H1 (cell line): ENCODE data around the gene CDC42SE2. TPM values are rescaled to one million over a fixed set of nuclear protein-coding genes. Genes with fewer than 3 reads are reported as not detected.

ENCODE experiments used
- CTCF ChIA-PET: fragments of 300-600 bp; sonication (Branson Sonifier 250); formaldehyde crosslinking; loops from one replicate; lab custom pipeline; 2021; ENCODE audit not compliant: partially characterized antibody; lab: Charles Lee
- POLR2A ChIA-PET: fragments of 300-600 bp; sonication (Branson Sonifier 250); formaldehyde crosslinking; loops from one replicate; lab custom pipeline; 2021; ENCODE audit warnings: inconsistent platforms; ENCODE audit not compliant: partially characterized antibody; lab: Charles Lee
- DNase-seq, 2 experiments: peaks; one replicate each; pipeline versions ENCODE4 v3.0.0 to v3.0.0-alpha.2; 2010 to 2022; ENCODE audit warnings: low spot score in 2 of 2, low read depth in 1 of 2, mixed read lengths in 1 of 2
- FAIRE-seq: peaks from 2 replicates; lab custom pipeline; 2011; peaks lifted over from hg19 to GRCh38; lab: Jason Lieb, UNC
- H2AFZ ChIP-seq: 2 replicates; pipeline ENCODE4 v1.8.1; 2012; ENCODE audit warnings: low read length, inconsistent platforms
- H2AK5ac ChIP-seq: 2 replicates; pipeline ENCODE4 v1.6.1; 2013; ENCODE audit warnings: low read depth, low read length
- H2BK120ac ChIP-seq: replicated peaks from 2 replicates; pipeline ENCODE3; 2013; ENCODE audit warnings: low read depth, low read length, inconsistent platforms
- H2BK12ac ChIP-seq: 2 replicates; pipeline ENCODE4 v1.6.1; 2013; ENCODE audit warnings: low read depth, low read length
- H2BK15ac ChIP-seq: 2 replicates; pipeline ENCODE4 v1.6.1; 2013; ENCODE audit warnings: low read length
- H2BK20ac ChIP-seq: 2 replicates; pipeline ENCODE4 v1.6.1; 2013; ENCODE audit warnings: low read length
- H2BK5ac ChIP-seq: 2 replicates; pipeline ENCODE4 v1.6.1; 2013; ENCODE audit warnings: low read depth, low read length
- H3K14ac ChIP-seq: 2 replicates; pipeline ENCODE4 v1.6.1; 2013; ENCODE audit warnings: inconsistent platforms; ENCODE audit not compliant: insufficient read length
- H3K18ac ChIP-seq: 2 replicates; pipeline ENCODE4 v1.6.1; 2013; ENCODE audit warnings: low read length; ENCODE audit errors: extremely low read depth
- H3K23ac ChIP-seq: 2 replicates; pipeline ENCODE4 v1.6.1; 2013; ENCODE audit warnings: inconsistent platforms; ENCODE audit not compliant: insufficient read length
- H3K23me2 ChIP-seq: 2 replicates; pipeline ENCODE4 v1.6.1; 2013; ENCODE audit warnings: low read depth, low read length
- H3K27ac ChIP-seq: 2 replicates; pipeline ENCODE4 v1.6.1; 2011; ENCODE audit warnings: low read depth, low read length, inconsistent platforms
- H3K27me3 ChIP-seq, 4 experiments: replicated peaks in 1 of 4; 1 replicate in 1 of 4; 2 replicates in 3 of 4; pipeline versions ENCODE4 v1.6.1 to v1.8.1; 2011 to 2013; ENCODE audit warnings: low read length in 3 of 4, mild to moderate bottlenecking in 3 of 4, inconsistent platforms in 2 of 4, mixed read lengths in 2 of 4, moderate library complexity in 1 of 4; ENCODE audit not compliant: control insufficient read depth in 3 of 4, insufficient read depth in 3 of 4; ENCODE audit errors: extremely low read depth in 1 of 4
- H3K36me3 ChIP-seq, 4 experiments: 2 replicates each; pipeline versions ENCODE4 v1.6.1 to v1.8.1; 2011 to 2013; ENCODE audit warnings: mild to moderate bottlenecking in 4 of 4, low read length in 3 of 4, moderate library complexity in 2 of 4, control low read depth in 1 of 4, inconsistent platforms in 1 of 4; ENCODE audit not compliant: insufficient read depth in 4 of 4, control insufficient read depth in 2 of 4
- H3K4ac ChIP-seq: replicated peaks from 2 replicates; pipeline ENCODE3; 2013; ENCODE audit warnings: low read length, low read depth, mixed read lengths, inconsistent platforms; ENCODE audit not compliant: insufficient read length
- H3K4me1 ChIP-seq, 4 experiments: replicated peaks in 1 of 4; 1 replicate in 1 of 4; 2 replicates in 3 of 4; pipeline versions ENCODE4 v1.6.1 to v1.8.1; 2011 to 2013; ENCODE audit warnings: low read length in 3 of 4, inconsistent platforms in 2 of 4, mixed read lengths in 1 of 4; ENCODE audit not compliant: insufficient read depth in 4 of 4, control insufficient read depth in 3 of 4
- H3K4me2 ChIP-seq, 2 experiments: 2 replicates each; pipeline versions ENCODE4 v1.6.1 to v1.8.1; 2011 to 2013; ENCODE audit warnings: low read depth in 2 of 2, low read length in 2 of 2, control low read depth in 1 of 2, inconsistent platforms in 1 of 2, mild to moderate bottlenecking in 1 of 2; ENCODE audit not compliant: insufficient read depth in 1 of 2
- H3K4me3 ChIP-seq, 4 experiments: fragments of 200-600, 300-600 bp in 1 of 4; sonication (generic), shearing (Covaris generic), sonication (Bioruptor Twin) in 1 of 4; 2 replicates each; pipeline versions ENCODE4 v1.5.1 to v1.8.1; 2011 to 2016; ENCODE audit warnings: low read length in 4 of 4, low read depth in 3 of 4, control low read depth in 2 of 4, inconsistent platforms in 2 of 4, mild to moderate bottlenecking in 2 of 4, mixed read lengths in 1 of 4, moderate library complexity in 1 of 4; ENCODE audit not compliant: insufficient read depth in 2 of 4; ENCODE audit errors: extremely low read depth in 1 of 4
- H3K56ac ChIP-seq: replicated peaks from 2 replicates; pipeline ENCODE3; 2013; ENCODE audit warnings: low read depth, mild to moderate bottlenecking, mixed read lengths, low read length, inconsistent platforms; ENCODE audit not compliant: insufficient read length
- H3K79me1 ChIP-seq: 2 replicates; pipeline ENCODE4 v1.6.1; 2013; ENCODE audit warnings: low read depth, low read length, control low read depth
- H3K79me2 ChIP-seq, 2 experiments: 2 replicates each; pipeline versions ENCODE4 v1.6.1 to v1.8.1; 2012 to 2013; ENCODE audit warnings: low read length in 2 of 2, mild to moderate bottlenecking in 2 of 2, inconsistent platforms in 1 of 2; ENCODE audit not compliant: insufficient read depth in 2 of 2, control insufficient read depth in 1 of 2
- H3K9ac ChIP-seq, 4 experiments: replicated peaks in 1 of 4; 1 replicate in 1 of 4; 2 replicates in 3 of 4; pipeline versions ENCODE4 v1.6.1 to v1.8.1; 2011 to 2013; ENCODE audit warnings: low read depth in 3 of 4, low read length in 3 of 4, control low read depth in 2 of 4, mild to moderate bottlenecking in 2 of 4, moderate library complexity in 2 of 4, inconsistent platforms in 1 of 4; ENCODE audit errors: extremely low read depth in 1 of 4
- H3K9me3 ChIP-seq, 2 experiments: 2 replicates each; pipeline versions ENCODE4 v1.6.1 to v1.8.1; 2012 to 2013; ENCODE audit warnings: mild to moderate bottlenecking in 2 of 2, moderate library complexity in 2 of 2, control low read depth in 1 of 2, inconsistent platforms in 1 of 2, low read depth in 1 of 2, low read length in 1 of 2, mixed read lengths in 1 of 2; ENCODE audit not compliant: insufficient read depth in 2 of 2
- H4K20me1 ChIP-seq, 2 experiments: replicated peaks in 1 of 2; 2 replicates each; pipeline versions ENCODE3 to v1.8.1; 2011 to 2013; ENCODE audit warnings: inconsistent platforms in 2 of 2, low read length in 2 of 2, mild to moderate bottlenecking in 1 of 2; ENCODE audit not compliant: insufficient read depth in 2 of 2, control insufficient read depth in 1 of 2
- H4K5ac ChIP-seq: 2 replicates; pipeline ENCODE4 v1.6.1; 2013; ENCODE audit warnings: low read length, low read depth, mixed read lengths, inconsistent platforms; ENCODE audit not compliant: insufficient read length
- H4K8ac ChIP-seq: 2 replicates; pipeline ENCODE4 v1.8.0; 2013; ENCODE audit warnings: mild to moderate bottlenecking, moderate library complexity, low read length, inconsistent platforms; ENCODE audit not compliant: insufficient read depth; ENCODE audit errors: extremely low read depth
- H4K91ac ChIP-seq: replicated peaks from 2 replicates; pipeline ENCODE3; 2013; ENCODE audit warnings: low read length, mixed read lengths, inconsistent platforms; ENCODE audit not compliant: insufficient read length
- ASH2L ChIP-seq: fragments of 200-600, 300-600 bp; sonication (generic); IDR thresholded peaks from one replicate; pipeline ENCODE4 v1.7.1; 2017; ENCODE audit warnings: low read length
- BACH1 ChIP-seq: IDR thresholded peaks from 2 replicates; pipeline ENCODE4 v1.6.1; 2012; ENCODE audit warnings: low read length, improper control_type of control experiment
- EGR1 ChIP-seq: IDR thresholded peaks from 2 replicates; pipeline ENCODE4 v1.6.1; 2011; ENCODE audit warnings: low read depth, low read length, borderline replicate concordance
- SP1 ChIP-seq: IDR thresholded peaks from 2 replicates; pipeline ENCODE4 v1.6.1; 2011; ENCODE audit warnings: low read depth, low read length
- ZNF274 ChIP-seq: IDR thresholded peaks from 2 replicates; pipeline ENCODE4 v1.7.0; 2012; ENCODE audit warnings: low read length, borderline replicate concordance; ENCODE audit errors: extremely low read depth
- WGBS, 2 experiments: shearing (Covaris generic) in 1 of 2; methylation state at CpG; one replicate each; pipeline versions ENCODE4 v1.1.6 to v1.1.7; 2013 to 2015; ENCODE audit warnings: low lambda C conversion rate in 2 of 2, mixed read lengths in 2 of 2, inconsistent platforms in 1 of 2, low coverage in 1 of 2, missing lambda C conversion rate in 1 of 2; ENCODE audit not compliant: insufficient replicate concordance in 2 of 2, insufficient coverage in 1 of 2, insufficient read length in 1 of 2; ENCODE audit errors: extremely low coverage in 1 of 2, missing lambda C conversion rate in 1 of 2; 5-methylcytosine and 5-hydroxymethylcytosine counted together
- polyA plus RNA-seq, 7 experiments: library from polyadenylated mRNA; depleted of rRNA in 3 of 7; stranded (reverse) in 5 of 7; unstranded in 2 of 7; fragments of >200 nt in 5 of 7; fragments of 200-250 nt in 2 of 7; gene quantifications; 1 replicate in 5 of 7; 2 replicates in 1 of 7; 4 replicates in 1 of 7; pipeline versions ENCODE4 v1.2.1 to v1.2.3, GENCODE V29; 2011 to 2013; ENCODE audit warnings: missing spikeins in 2 of 7, mixed read lengths in 2 of 7
- total RNA-seq: library from RNA; stranded (reverse); fragmentation: NEBNext Ultra II Directional; extraction: Animal tissue kit (Norgen Biotek cat#: 25700); gene quantifications from 2 replicates; pipeline ENCODE4 v1.2.1, GENCODE V29; 2021
- TF ChIP-seq, protein P1 (sequence below): IDR thresholded peaks from 2 replicates; pipeline ENCODE4 v1.6.1; 2012; ENCODE audit warnings: low read length, inconsistent platforms
- TF ChIP-seq, protein P2 (sequence below): IDR thresholded peaks from 2 replicates; pipeline ENCODE4 v1.6.1; 2012; ENCODE audit warnings: inconsistent platforms

Gene CDC42SE2
- total and polyA plus RNA-seq, 2 of the 8 experiments (the other 6 are each of a cell fraction or from before 2014, with no cell fraction given): 16.7 to 30.8 TPM

DNA sequence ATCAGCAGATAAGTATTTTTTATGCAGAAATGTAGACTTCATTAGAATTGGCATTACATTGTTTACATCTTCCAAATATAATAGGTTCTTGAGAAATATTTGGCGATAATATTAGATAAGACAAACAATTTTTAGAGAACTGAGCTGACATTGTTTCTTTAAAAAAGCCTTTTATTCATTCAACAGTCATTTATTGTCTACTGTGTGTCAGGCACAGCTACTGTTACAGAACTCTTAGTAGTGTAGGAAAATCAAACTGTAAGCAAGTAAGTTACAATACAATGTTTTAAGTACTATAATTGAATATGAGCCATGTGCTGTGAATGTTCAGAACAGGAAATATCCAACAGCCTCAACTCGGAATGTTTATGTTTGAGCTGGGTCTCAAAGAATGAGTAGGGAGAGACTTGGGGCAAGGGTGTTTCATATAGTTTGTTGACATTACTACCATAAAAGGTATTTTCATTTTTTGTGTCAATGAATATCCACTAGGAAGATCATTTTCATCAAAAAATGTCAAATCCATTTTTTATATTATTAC lies 114.0 kb downstream of the CDC42SE2 start:
- H2BK12ac ChIP-seq: no peak overlapping the region
- no peak overlapping the region for H3K18ac ChIP-seq
- no peak overlapping the region for H3K4ac ChIP-seq
- H2BK20ac ChIP-seq: no peak overlapping the region
- no peak overlapping the region for H2BK120ac ChIP-seq
- H2BK5ac ChIP-seq: no peak overlapping the region
- H3K4me1 ChIP-seq: peaks cover 0 to 2% (median 0%) of the 10 kb centered on the region in 4 experiments; a peak in 1 of 7 replicates
- no peak overlapping the region for H4K91ac ChIP-seq
- FAIRE-seq (no peak), DNase-seq (no peak)
- 0 out of 4 replicates have a peak, but pooled peaks cover 0 to 2% of the 10 kb centered on the region in 2 experiments for H3K79me2 ChIP-seq
- no peaks in the 10 kb centered on the region; the same call in 1 of the 2 replicates for H3K79me1 ChIP-seq
- ChIA-PET POLR2A (interaction anchor here (1.1 to 1.5 kb wide), 3 partner anchors 11 to 115 kb away, joined by 3 read pairs; no protein-coding TSS in a partner anchor), CTCF (interaction anchor here (0.6 to 2.2 kb wide), 5 partner anchors 11 to 214 kb away, joined by 3 to 5 read pairs (median 3); no protein-coding TSS in a partner anchor)
- H3K27me3 ChIP-seq: no peaks in the 10 kb centered on the region
- H3K14ac ChIP-seq: no peak overlapping the region
- WGBS, 2 experiments: 87% methylated on average over 2 of the region's 2 CpGs; no CpG with 5 or more reads in 1 of the 2 experiments
- no peak overlapping the region for H3K23ac ChIP-seq
- H2AFZ ChIP-seq: no peak overlapping the region
- H4K20me1 ChIP-seq: peaks cover 0 to 4% of the 10 kb centered on the region in 2 experiments
- H4K8ac ChIP-seq: no peak overlapping the region
- no peak overlapping the region for H3K4me3 ChIP-seq
- TF ChIP-seq EGR1: no peak
- no peak for TF ChIP-seq BACH1
- TF ChIP-seq ZNF274: no peak
- TF ChIP-seq SP1: no peak
- TF ChIP-seq, protein P1, sequence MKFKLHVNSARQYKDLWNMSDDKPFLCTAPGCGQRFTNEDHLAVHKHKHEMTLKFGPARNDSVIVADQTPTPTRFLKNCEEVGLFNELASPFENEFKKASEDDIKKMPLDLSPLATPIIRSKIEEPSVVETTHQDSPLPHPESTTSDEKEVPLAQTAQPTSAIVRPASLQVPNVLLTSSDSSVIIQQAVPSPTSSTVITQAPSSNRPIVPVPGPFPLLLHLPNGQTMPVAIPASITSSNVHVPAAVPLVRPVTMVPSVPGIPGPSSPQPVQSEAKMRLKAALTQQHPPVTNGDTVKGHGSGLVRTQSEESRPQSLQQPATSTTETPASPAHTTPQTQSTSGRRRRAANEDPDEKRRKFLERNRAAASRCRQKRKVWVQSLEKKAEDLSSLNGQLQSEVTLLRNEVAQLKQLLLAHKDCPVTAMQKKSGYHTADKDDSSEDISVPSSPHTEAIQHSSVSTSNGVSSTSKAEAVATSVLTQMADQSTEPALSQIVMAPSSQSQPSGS: no peak
- no peak for TF ChIP-seq ASH2L
- TF ChIP-seq, protein P2, sequence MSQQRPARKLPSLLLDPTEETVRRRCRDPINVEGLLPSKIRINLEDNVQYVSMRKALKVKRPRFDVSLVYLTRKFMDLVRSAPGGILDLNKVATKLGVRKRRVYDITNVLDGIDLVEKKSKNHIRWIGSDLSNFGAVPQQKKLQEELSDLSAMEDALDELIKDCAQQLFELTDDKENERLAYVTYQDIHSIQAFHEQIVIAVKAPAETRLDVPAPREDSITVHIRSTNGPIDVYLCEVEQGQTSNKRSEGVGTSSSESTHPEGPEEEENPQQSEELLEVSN: no peak
- no peaks in the 10 kb centered on the region for H3K23me2 ChIP-seq
- H3K4me2 ChIP-seq: no peak overlapping the region
- no peaks in the 10 kb centered on the region for H3K9me3 ChIP-seq
- H2AK5ac ChIP-seq: no peak overlapping the region
- H3K56ac ChIP-seq: no peak overlapping the region
- no peak overlapping the region for H3K27ac ChIP-seq
- H3K9ac ChIP-seq: no peak overlapping the region
- no peak overlapping the region for H2BK15ac ChIP-seq
- no peaks in the 10 kb centered on the region for H3K36me3 ChIP-seq
- no peak overlapping the region for H4K5ac ChIP-seq
